ENCODE measurements around the gene RGS8. TPM values are rescaled to one million over a fixed set of nuclear protein-coding genes. Genes with fewer than 3 reads are reported as not detected.

The RGS8 gene
- total RNA-seq, 1 experiment from 2014 or later: not detected

- Mint-ChIP-seq H3K27me3 (ENCODE audit: unreplicated experiment) (peaks cover 41% of the 10 kb centered on the region), H3K36me3 (ENCODE audit: insufficient read depth, unreplicated experiment) (no peaks in the 10 kb centered on the region), H3K4me1 (ENCODE audit: low read depth, unreplicated experiment) (no peaks in the 10 kb centered on the region), H3K9me3 (ENCODE audit: low read depth, unreplicated experiment) (no peaks in the 10 kb centered on the region), H3K4me3 (ENCODE audit: low read depth, unreplicated experiment) (no peak overlapping the region), H3K27ac (ENCODE audit: unreplicated experiment) (no peak overlapping the region)
- DNase-seq: no peak
- BruUV-seq (replicated peaks): no TSS peak
- no peak for TF ChIP-seq CTCF (IDR thresholded peaks at IDR 0.05; ENCODE audit: unreplicated experiment)
- CTCF ChIA-PET: no interaction called here
- intact Hi-C loops (cut with micrococcal nuclease; ENCODE audit: unreplicated experiment): no loop called here
These were observed 15.1 kb downstream of the RGS8 start for GRCh38 chr1:182669266-182669665.

GRCh38 chr1:182668521-182669054 is 15.8 kb downstream of the RGS8 start:
- intact Hi-C loops (cut with micrococcal nuclease; ENCODE audit: unreplicated experiment): no loop called here

GRCh38 chr1:182667848-182668505 is 16.4 kb downstream of the RGS8 start:
- CTCF ChIA-PET: interaction anchor here (0.5 to 1.0 kb wide), 2 partner anchors 44 to 121 kb away, joined by 3 read pairs; no protein-coding TSS in a partner anchor
- peaks cover 41% of the 10 kb centered on the region for H3K27me3 Mint-ChIP-seq (ENCODE audit: unreplicated experiment)
- intact Hi-C loops (cut with micrococcal nuclease; ENCODE audit: unreplicated experiment): no loop called here
- H3K4me1 Mint-ChIP-seq (ENCODE audit: low read depth, unreplicated experiment): no peaks in the 10 kb centered on the region
- no TSS peak for BruUV-seq (replicated peaks)
- no peak overlapping the region for H3K27ac Mint-ChIP-seq (ENCODE audit: unreplicated experiment)
- no peaks in the 10 kb centered on the region for H3K9me3 Mint-ChIP-seq (ENCODE audit: low read depth, unreplicated experiment)
- H3K36me3 Mint-ChIP-seq (ENCODE audit: insufficient read depth, unreplicated experiment): no peaks in the 10 kb centered on the region
- DNase-seq: no peak
- no peak overlapping the region for H3K4me3 Mint-ChIP-seq (ENCODE audit: low read depth, unreplicated experiment)
- TF ChIP-seq CTCF (IDR thresholded peaks at IDR 0.05; ENCODE audit: unreplicated experiment): no peak

More at GRCh38 chr1:182668521-182669054, 15.8 kb downstream of the RGS8 start:
- H3K27me3 Mint-ChIP-seq (ENCODE audit: unreplicated experiment): peaks cover 41% of the 10 kb centered on the region
- no peaks in the 10 kb centered on the region for H3K36me3 Mint-ChIP-seq (ENCODE audit: insufficient read depth, unreplicated experiment)
- no peaks in the 10 kb centered on the region for H3K4me1 Mint-ChIP-seq (ENCODE audit: low read depth, unreplicated experiment)
- no peak overlapping the region for H3K27ac Mint-ChIP-seq (ENCODE audit: unreplicated experiment)
- CTCF ChIA-PET: no interaction called here
- H3K4me3 Mint-ChIP-seq (ENCODE audit: low read depth, unreplicated experiment): no peak overlapping the region
- H3K9me3 Mint-ChIP-seq (ENCODE audit: low read depth, unreplicated experiment): no peaks in the 10 kb centered on the region
- TF ChIP-seq CTCF (IDR thresholded peaks at IDR 0.05; ENCODE audit: unreplicated experiment): no peak
- BruUV-seq (replicated peaks): no TSS peak
- DNase-seq: no peak

- intact Hi-C loops (cut with micrococcal nuclease; ENCODE audit: unreplicated experiment): no loop called here
- H3K27me3 Mint-ChIP-seq (ENCODE audit: unreplicated experiment): peaks cover 41% of the 10 kb centered on the region
- no TSS peak for BruUV-seq (replicated peaks)
- CTCF ChIA-PET: interaction anchor here (0.7 kb wide), 1 partner anchor 12 kb away, joined by 3 read pairs; no protein-coding TSS in a partner anchor
- DNase-seq: no peak
- H3K4me1 Mint-ChIP-seq (ENCODE audit: low read depth, unreplicated experiment): no peaks in the 10 kb centered on the region
- no peak overlapping the region for H3K4me3 Mint-ChIP-seq (ENCODE audit: low read depth, unreplicated experiment)
- H3K36me3 Mint-ChIP-seq (ENCODE audit: insufficient read depth, unreplicated experiment): no peaks in the 10 kb centered on the region
- H3K9me3 Mint-ChIP-seq (ENCODE audit: low read depth, unreplicated experiment): no peaks in the 10 kb centered on the region
- no peak for TF ChIP-seq CTCF (IDR thresholded peaks at IDR 0.05; ENCODE audit: unreplicated experiment)
- H3K27ac Mint-ChIP-seq (ENCODE audit: unreplicated experiment): no peak overlapping the region
These were observed 17.7 kb downstream of the RGS8 start for GRCh38 chr1:182666706-182667105.
